GOT3 (cell line): ENCODE results near the gene CDC42EP4.

Experiments
- DNase-seq: peaks from one replicate; lab custom pipeline; 2025; ENCODE audit warnings: mixed read lengths; lab: John Stamatoyannopoulos, UW

Gene CDC42EP4

GRCh38 chr17:73250851-73251640 is 60.8 kb downstream of the CDC42EP4 start:
- no peak for DNase-seq

GRCh38 chr17:73249700-73250099 is 62.1 kb downstream of the CDC42EP4 start:
- DNase-seq: no peak

- no peak for DNase-seq
These were observed 63.3 kb downstream of the CDC42EP4 start for GRCh38 chr17:73248532-73248931.

- DNase-seq: no peak
These were observed 64.1 kb downstream of the CDC42EP4 start for GRCh38 chr17:73247726-73248125.

GRCh38 chr17:73240561-73240960 is 71.2 kb downstream of the CDC42EP4 start:
- no peak for DNase-seq

- no peak for DNase-seq
These were observed 74.1 kb downstream of the CDC42EP4 start for GRCh38 chr17:73237714-73238113.

GRCh38 chr17:73234736-73235135 is 77.1 kb downstream of the CDC42EP4 start:
- DNase-seq: no peak
